ENCODE measurements around the gene RP2.

Gene RP2

GRCh38 chrX:46836701-46837557 lies at the start of gene RP2:
Gene RP2, plus strand, starts transcription at chrX:46837043. Its CDS starts 58 bp downstream, at chrX:46837101.
- peak; percentile 76 for DNase-seq (ENCODE audit: low spot score)

DNA sequence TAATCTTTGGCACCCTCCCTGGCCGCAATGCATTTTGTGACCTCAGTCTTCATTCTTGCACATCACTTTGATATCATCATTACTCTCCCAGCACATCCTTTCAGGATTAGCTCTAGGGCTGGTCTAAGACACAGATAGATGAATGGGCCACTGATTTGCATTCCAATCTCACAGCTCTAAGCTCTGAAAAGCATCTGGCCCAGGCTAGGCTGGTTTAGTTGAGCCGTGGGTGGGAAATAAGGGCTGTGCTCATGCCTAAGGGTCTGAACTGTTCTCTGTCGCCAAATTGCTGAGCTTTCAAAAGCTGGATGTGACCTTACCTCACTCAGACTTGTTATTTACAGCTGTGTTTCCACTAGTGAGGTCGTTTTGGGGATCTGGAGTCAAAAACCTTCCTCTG lies 47.9 kb upstream of the RP2 start:
- DNase-seq (ENCODE audit: low spot score): no peak

DNA sequence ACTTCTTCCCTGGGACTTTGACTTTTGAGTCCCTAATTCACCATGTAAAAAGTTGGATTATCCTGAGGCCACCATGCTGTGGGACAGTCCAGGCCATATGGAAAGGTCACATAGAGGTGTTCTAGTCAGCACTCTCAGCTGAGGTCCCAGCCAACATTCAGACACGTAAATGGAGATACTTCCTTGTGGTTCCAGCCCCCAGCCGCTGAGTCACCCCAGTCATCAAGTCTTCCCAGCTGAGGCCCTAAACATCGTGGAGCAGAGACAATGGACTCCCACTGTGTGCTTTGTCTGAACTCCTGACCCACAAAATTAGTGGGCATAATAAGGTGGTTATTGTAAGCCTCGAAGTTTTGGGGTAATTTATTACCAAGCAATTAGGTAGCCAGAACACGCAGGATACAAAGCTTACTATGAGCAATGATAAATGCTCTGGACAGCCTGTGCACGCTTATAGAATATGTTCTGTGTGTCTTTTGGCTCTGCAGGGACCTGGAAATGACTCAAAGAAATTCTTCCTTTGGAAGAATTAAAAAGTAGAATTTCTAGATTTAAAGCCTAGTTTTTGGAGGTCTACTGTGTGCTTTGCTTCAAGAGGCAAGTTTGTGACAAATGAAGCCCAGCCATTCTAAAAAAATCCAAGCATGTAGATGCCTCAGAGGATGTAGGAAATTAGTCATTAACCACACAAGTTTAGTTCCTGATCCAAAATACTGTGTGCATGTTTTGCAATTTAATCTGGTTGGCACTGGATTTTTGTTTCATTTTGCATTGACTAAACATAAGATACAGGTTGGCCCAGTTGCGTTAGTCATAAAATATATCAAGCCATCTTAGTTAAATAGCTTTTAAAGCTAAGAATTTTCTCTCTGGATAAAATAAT lies 44.7 kb upstream of the RP2 start:
- peak; percentile 80 for DNase-seq (ENCODE audit: low spot score)

GRCh38 chrX:46792810-46793188 lies 44.0 kb upstream of the RP2 start:
- no peak for DNase-seq (ENCODE audit: low spot score)

DNA sequence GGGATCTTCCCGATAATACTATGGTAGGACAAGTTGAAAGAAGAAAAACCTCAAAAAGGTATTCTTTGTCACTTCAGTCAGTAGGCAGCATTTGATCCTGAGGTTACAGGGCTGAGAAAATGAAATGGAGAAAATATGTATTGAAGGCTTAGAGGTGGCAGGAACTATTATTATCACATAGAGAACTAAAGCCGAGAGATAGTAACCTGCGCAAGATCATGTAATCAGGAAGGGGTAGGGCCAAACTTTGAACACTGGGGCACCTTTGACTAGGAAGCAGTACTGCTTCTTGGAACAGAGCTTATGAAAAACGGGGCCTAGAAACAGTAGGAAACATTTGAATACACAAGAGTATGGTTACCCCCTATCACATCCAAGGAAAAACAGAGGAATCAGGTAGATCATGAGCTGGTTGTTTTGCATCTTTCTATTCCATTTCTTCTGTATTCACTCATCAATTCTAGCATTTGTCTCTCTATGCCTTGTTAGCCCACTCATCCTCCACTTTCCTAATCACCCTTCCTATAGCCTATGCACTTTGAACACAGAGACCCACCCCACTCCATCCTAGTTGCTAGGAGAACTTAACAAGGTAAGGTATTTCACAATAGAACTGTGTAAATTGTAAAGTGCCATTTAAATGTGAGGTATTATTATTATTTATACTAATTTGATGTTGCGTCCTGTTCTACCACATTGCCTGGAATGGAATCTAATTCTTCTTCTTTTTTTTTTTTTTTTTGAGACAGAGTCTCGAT lies 43.3 kb upstream of the RP2 start:
- no peak for DNase-seq (ENCODE audit: low spot score)

DNA sequence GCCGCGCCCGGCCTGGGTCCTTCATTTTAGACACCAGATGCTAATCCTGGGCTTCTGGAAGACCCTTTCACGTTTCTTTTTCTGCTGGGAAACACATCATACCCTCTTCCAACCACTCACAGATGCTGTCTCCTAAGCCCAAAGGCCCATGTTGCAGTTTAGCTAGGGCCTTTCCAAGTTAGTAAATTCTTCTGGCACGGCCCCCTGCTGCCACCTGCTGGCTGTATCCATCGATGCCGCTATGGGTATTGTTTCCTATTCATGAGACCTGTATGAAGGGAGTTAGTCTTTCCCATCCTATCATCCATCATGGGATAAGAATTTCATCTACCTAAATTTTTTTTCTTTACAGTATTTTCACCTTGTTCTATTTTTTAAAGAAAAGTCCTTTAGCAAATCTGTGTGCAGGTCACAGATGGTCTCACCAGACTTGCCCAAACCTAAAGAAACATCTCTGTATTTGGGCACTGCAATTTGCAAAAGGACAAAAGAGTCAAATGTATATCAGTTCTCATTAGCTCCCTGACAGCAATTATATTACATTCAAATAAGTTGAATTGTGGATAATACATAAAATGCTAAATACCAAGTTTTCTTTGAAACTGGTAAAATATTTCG lies 40.2 kb upstream of the RP2 start:
- DNase-seq (ENCODE audit: low spot score): peak; percentile 41

- DNase-seq (ENCODE audit: low spot score): no peak
Observed at GRCh38 chrX:46803140-46803539, 33.7 kb upstream of the RP2 start.

DNA sequence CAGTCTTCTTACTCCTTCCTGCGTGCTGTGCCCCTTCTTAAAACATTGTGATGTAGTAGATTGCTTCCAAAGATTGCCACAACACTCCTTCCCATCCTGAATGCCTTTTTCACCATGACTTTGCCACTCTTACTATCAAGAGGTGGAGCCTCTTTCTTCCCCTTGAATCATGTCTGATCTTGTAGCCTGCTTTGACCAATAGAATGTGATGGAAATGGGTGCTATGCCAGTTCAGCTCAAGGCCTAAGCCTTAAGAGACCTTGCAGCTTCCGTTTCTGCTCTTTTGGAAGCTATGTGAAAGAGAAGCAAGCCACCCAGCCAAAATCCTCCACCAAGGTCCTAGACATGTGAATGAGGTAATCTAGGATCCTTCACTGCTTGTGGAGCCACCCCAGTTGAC lies 31.6 kb upstream of the RP2 start:
- DNase-seq (ENCODE audit: low spot score): no peak

DNA sequence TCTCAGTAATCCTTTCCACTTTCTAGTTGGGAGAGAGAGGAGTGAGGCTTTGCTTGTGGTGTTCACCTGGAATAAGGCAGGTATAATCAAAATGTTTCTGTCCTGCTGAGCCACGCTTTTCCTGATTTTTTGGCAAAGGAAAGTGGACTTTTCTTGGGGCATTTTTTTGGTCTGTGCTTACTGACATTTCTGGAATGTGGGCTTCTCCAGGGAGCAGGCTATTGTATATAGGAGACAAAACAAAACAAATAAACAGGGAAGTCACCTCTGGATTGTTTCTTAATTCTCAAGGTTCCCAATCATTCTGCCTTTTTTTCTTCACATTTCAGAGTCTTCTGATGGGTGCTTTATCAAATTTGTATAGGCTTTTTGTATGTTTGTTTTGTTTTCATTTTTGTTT lies 25.7 kb upstream of the RP2 start:
- DNase-seq (ENCODE audit: low spot score): no peak

DNA sequence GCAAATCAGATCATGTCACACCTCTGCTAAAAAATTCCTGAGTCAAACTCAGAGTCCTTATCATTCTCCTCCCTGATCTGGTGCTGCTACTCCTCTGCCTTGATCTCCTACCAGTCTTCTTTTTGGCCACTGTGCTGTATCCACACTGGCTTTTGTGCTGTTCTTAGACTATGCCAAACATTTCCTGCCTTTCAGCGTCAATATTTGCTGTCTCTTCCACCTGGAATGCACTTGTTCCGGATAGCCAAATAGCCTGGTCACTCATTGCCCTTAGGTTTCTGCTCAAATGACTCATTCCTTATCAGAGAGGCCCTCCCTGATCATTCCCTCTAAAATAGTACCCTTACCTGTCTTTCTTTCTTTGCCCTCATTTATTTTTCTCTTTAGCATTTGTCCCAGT lies 24.4 kb upstream of the RP2 start:
- DNase-seq (ENCODE audit: low spot score): no peak

- no peak for DNase-seq (ENCODE audit: low spot score)
Observed at GRCh38 chrX:46814966-46815365, 21.9 kb upstream of the RP2 start.

GRCh38 chrX:46819136-46819535 lies 17.7 kb upstream of the RP2 start:
- DNase-seq (ENCODE audit: low spot score): no peak

DNA sequence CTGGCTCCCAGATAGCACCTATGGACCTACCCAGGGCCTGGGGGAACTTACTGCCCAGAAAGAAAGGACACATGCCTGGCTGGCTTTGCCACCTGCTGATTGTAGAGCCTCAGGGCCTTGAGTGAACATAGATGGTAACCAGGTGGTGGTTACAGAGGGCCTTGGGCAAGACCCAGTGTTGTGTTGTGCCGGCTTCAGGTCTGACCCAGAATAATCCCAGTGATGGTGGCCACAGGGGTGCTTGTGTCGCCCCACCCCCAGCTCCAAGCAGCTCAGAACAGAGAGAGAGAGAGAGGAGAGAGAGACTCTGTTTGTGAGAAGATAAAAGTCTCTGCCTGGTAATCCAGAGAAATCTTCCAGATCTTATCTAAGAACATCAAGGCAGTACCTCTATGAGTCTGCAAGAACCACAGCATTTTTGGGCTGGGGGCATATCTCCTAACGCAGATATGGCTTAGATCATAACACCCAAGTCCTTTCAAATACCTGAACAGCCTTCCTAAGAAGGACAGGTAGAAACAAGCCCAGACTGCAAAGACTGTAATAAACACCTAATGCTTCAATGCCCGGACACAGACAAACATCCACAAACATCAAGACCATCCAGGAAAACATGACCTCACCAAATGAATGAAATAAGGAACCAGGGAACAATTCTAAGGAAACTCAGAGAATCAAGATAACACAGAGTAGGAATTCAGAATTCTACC lies 16.3 kb upstream of the RP2 start:
- DNase-seq (ENCODE audit: low spot score): no peak

DNA sequence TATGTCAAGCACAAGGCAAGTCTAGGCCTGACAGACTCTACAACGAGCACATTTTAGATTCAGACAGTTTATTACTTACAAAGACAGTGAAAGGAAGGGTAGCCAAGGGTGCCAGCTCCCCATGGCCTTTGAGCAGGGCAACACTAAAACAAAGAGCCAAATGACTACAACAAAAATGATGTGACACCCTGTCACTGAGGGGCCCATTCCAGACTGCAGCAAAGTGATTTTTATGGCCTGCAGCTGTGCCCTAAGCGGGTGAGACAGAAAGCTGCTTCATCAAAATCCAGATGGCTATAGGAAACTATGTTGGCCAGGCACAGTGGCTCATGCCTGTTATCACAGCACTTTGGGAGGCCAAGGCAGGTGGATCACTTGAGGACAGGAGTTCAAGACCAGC lies 13.4 kb upstream of the RP2 start:
- DNase-seq (ENCODE audit: low spot score): no peak

GRCh38 chrX:46831765-46832327 lies 5.0 kb upstream of the RP2 start:
- no peak for DNase-seq (ENCODE audit: low spot score)

DNA sequence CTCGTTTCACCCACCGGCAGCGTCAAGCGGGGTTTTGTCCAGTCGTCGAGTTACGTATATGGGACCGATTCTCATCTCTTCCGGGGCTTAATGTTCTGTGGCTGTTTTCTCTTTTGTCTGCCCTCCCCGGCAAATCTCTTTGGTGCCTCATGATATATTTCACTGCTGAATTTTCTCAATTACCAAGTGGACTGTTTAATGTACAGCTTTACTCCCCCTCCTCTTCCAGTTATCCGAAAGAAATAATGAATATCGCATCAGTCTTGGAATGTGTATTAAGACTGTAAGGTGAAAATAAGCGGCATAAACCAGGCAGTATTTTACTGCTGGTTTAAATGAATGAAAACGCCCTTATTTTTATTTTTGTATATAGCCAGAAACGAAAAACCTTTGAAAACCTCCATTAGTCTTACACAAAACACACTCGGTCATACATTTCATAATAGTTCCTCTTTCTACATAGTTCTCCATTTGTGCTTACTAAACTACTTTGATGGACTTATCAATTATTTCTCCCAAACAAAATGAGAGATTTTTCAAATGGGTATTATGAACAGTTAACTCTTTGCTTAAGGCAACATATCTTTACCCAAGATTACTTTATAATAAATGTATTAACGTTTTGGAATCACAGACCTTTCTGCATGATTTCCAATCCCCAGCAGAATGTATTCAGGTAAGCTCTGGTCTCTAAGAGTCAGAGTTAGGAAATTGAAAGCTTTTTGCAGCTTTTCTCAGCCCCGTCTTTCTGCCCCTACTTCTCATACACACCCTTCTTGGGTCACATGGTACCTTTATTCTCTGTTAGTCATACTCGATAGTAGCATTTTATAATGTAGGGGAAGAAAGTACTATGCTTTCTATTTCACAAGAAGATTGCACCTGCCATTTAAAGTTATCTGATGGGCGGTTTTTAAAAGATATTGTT lies 979 bp downstream of the RP2 start:
- DNase-seq (ENCODE audit: low spot score): no peak

DNA sequence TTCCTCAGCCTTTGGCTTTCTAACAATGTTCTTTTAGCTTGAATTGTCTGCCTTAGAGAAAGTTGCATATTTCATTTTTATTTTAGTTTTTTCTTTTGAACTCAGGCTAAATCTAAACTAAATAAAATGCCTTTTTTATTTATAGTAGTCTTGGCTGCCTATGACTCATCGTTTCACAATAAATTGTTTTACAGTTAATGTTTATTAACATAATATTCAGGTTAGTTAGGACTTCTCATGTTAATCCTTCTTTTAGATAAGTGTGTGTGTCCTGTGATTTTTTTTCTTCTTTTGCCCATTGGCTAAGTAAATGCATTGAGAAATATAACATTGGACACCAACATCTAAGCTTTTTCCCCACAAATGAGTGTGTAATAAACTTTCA lies 1.6 kb downstream of the RP2 start:
- DNase-seq (ENCODE audit: low spot score): no peak

DNA sequence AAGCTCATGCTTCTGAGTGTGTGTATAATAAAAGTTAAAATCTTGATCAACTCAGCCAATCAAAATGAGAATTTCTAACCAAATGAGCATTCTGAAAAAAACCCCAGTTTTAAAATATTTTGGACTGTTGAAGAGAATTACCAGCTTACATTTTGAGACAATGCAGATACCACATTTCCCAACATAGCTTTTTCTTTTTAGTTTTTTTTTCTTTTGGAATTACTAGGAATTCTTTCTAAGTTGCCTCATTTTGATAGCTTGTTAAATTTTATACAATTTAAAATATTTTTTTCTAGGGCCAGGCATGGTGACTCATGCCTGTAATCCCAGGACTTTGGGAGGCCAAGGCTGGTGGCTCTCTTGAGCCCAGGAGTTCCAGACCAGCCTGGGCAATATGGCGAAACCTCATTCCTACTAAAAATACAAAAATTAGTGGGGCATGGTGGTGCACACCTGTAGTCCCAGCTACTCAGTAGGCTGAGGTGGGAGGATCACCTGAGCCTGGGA lies 2.2 kb downstream of the RP2 start:
- DNase-seq (ENCODE audit: low spot score): no peak

GRCh38 chrX:46840946-46841345 lies 4.1 kb downstream of the RP2 start:
- no peak for DNase-seq (ENCODE audit: low spot score)

GRCh38 chrX:46841346-46841745 lies 4.5 kb downstream of the RP2 start:
- no peak for DNase-seq (ENCODE audit: low spot score)

All from kidney capillary endothelial cell (primary cell).